NCI-H1417 treated with DMSO at 0.1 percent for 48 hours (cell line): ENCODE data around the gene B3GAT2.
"Not testable (repeated sequence)": the region's sequence is repeated elsewhere in the genome, so short reads cannot be mapped to it uniquely, and the experiment has no call there.

Experiments used
- DNase-seq: peaks from one replicate; lab custom pipeline; 2025; lab: John Stamatoyannopoulos, UW

B3GAT2 gene, protein sequence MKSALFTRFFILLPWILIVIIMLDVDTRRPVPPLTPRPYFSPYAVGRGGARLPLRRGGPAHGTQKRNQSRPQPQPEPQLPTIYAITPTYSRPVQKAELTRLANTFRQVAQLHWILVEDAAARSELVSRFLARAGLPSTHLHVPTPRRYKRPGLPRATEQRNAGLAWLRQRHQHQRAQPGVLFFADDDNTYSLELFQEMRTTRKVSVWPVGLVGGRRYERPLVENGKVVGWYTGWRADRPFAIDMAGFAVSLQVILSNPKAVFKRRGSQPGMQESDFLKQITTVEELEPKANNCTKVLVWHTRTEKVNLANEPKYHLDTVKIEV

DNA sequence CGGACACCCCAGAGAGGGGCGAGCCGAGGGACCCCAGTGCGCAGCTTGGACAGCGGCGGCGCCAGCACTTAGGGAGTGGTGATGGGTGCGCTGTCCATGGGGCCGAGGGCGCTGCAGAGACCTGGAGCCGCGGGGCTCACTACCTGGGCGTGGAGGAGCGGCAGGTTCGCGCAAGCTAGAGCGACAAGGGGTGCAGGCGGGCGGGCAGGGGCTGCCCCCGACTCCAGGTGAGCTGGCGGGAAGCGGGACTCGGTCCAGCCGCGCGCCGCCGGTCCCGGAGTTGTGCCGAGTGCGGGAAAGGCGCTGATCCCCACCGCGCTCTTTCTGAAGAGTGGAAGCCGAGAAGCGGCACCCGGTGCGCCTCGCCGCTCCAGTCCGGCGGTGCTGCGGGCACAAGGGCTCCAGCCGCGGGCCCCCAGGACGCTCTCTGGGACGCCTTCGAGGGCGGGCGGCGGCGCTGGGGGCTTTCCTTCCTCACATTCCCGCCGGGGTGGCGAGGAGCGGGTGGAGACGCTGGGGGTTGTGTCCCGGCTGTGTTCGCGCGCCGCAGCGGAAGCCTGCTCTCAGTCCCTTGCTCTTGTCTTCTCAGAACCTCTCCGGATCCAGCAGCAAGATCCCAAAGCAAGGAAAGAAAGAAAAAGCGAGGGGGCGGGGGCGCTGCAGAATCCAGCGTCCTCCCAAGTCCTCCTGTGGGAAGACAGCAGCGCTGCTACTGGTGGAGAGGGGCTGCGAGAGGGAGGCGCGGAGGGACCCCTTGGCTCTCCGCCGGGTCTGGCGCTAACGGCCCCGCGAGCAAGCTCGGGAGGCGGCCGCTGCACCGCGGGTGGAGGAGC is at the start of gene B3GAT2:
Gene B3GAT2, minus strand, starts transcription at position 610 of the 833 bp plus-strand sequence. CDS start 631 bp downstream, outside the sequence.
- peak; percentile 3 for DNase-seq

DNA sequence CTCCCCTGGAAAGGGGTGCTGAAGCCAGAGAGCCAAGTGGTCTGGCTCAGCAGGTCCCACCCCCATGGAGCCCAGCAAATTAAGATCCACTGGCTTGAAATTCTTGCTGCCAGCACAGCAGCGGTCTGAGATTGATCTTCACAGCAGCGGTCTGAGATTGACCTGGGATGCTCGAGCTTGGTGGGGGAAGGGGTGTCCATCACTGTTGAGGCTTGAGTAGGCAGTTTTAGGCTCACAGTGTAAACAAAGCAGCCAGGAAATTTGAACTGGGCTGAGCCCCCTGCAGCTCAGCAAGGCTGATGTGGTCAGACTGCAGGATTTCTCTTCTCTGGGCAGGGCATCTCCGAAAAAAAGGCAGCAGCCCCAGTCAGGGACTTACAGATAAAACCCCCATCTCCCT is 41.3 kb upstream of the B3GAT2 start:
- DNase-seq, result no peak

DNA sequence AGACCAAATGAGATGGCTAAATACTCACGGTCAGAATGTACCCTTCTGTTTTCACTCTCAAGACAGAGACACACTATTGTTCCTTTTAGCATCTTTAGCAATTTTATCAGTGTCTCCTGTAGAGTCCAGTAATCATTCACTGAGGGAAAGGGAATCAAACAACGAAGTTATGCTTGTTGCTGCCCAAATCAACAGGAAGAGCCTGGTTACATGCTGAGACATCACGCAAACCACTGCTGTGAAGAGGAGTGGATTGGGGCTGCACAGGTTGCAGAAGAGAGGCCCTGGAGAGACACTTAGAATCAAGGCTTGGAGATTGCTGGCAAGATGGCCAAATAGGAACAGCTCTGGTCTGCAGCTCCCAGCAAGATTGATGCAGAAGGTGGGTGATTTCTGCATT is 40.5 kb upstream of the B3GAT2 start:
- DNase-seq, result no peak

DNA sequence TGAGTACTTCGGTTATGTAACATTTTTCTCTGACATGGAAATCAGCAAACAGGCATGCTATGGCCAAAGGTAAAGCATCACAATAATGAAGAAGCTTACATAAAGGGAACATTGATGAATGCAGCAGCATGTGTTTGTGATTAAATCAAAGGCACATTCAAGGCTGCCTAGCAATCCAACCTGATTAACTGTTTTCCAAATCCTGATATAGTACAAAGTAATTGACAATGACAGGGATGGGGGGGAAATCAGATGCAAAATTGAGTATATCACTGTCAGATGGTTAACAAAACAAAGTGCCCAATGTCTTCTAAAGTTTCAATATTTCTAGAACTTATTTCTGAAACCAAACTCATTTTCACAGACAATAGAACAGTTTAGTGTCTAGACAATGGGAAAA is 39.2 kb upstream of the B3GAT2 start:
- no peak for DNase-seq

DNA sequence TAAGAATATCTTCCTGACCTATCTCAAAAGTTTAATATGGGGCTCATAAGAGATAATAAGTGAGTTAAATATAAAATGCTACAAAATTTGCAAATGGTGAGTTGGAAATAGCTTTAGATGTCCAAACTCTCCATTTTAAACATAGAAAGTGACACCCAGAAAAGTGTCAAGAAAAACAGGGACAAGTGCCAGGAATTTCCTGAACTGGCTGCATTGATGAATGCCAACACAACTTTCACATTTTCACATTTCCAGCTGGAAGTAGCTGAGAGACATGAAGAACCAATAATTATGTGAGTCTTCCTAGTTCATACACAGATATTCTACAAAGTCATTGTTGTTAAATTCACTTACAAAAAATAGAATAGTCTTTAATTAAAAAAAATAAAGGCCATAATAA is 38.6 kb upstream of the B3GAT2 start:
- no peak for DNase-seq

DNA sequence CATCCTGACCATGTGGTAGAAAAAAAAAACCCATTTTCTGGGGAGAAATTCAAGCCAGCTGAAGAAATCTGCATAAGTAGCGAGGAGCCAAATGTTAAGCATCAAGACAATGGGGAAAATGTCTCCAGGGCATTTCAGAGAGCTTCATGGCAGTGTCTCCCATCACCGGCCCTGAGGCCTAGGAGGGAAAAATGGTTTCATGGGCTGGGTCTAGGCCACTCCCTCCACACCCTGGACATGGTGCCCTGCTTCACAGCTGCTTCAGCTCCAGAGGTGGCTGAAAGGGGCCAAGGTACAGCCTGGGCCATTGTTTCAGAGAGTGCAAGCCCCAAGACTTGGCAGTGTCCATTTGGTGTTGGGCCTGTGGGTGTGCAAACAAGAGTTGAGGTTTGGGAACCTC is 34.4 kb upstream of the B3GAT2 start:
- no peak for DNase-seq

DNA sequence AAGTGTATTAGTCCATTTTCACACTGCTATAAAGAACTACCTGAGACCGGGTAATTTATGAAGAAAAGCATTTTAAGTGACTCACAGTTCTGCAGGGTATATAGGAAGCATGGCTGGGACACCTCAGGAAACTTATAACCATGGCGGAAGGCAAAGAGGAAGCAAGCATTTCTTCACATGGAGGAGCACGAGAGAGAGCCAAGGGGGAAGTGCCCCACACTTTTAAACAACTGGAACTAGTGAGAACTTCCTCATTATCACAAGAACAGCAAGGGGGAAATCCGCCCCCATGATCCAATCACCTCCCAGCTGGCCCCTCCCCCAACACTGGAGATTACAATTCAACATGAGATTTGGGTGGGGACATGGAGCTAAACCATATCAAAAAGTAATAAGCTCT is 28.3 kb upstream of the B3GAT2 start:
- no peak for DNase-seq

DNA sequence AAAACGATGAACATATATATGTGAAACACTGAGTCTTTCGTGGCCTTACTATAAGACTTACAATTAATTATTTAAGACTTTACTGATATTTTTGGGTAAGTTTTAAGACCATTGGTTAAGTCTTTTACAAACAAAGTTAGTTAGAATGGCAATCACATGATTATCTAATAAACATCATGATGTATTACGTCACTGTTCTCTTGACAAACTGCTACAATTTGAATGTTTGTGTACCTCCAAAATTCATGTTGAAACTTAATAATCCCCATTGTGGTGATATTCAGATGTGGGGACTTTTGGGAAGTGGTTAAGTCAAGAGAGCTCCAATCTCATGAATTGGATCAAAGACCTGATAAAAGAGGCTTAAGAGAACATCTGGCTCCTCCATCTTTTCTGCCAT is 25.9 kb upstream of the B3GAT2 start:
- no peak for DNase-seq

DNA sequence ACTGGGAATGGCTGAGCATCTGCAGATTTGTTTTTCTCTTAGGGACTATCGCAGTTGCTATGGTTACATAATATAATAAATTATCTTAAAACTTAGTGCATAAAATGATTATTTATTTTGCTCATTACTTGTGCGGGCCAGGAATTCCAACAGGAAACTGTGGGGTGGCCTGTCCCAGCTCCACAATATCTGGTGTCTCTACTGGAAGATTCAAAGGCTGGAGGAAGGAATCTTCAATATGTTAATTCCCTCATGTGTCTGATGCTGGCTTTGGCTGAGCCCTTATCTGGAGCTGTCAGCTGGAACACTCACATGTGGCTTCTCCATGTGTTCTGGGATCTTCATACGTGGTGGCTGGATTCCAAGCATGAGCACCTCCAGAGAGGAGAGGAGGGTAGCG is 23.9 kb upstream of the B3GAT2 start:
- no peak for DNase-seq

DNA sequence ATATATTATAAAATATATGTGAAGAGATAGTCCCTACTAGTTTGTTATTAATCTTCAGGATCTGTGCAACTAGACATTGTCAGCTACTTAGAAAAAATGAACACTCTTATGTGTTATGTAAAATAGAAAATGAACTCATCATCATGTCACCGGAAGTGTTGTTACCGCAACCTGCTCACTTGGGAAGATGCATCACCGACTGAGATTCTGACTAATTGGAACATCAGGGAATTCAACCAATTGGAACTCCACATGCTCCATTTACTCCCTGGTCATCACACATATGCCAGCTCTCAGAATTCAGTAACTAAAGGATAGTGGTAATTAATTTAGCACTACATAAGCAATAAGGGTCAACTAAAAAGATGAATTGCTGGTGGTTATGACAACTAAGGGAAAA is 16.7 kb upstream of the B3GAT2 start:
- DNase-seq, result no peak

DNA sequence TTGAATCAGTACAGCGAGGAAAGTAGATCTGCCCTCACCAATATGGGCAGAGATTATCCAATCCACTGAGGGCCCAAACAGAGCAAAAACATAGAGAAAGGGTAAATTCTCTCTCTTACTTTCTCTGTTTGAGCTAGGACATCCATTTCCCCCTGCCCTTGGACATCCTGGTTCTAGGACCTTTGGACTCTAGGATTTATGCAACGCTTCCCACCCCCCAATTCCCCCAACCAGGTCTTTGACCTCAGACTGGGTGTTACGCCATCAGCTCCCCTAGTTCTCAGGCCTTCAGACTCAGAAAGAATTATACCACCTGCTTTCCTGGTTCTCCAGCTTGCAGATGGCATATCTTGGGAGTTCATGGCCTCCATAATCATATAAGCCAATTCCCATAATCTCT is 10.2 kb upstream of the B3GAT2 start:
- no peak for DNase-seq

DNA sequence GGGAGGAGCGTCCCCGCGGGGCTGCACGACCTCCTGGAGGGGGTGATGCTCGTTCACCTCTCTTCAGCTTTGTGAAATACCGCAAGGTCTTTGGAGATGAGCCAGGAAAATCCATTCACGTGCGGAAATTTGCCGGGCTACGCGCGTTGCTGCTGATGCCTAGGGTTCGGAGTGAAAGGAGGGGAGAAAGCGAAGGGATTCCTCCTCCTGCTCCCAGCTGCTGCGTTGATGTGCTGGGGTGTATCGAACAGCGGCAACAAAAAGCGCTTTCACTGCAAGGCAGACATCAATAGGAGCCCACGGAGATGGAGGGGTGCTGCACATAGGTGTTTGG is 391 bp upstream of the B3GAT2 start:
- no peak for DNase-seq

DNA sequence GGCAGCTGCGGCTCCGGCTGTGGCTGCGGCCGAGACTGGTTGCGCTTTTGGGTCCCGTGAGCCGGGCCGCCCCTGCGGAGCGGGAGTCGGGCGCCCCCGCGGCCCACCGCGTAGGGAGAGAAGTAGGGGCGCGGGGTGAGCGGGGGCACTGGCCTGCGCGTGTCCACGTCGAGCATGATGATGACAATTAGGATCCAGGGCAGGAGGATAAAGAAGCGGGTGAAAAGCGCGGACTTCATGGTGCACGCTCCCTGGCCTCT is 739 bp downstream of the B3GAT2 start:
- DNase-seq, result no peak

DNA sequence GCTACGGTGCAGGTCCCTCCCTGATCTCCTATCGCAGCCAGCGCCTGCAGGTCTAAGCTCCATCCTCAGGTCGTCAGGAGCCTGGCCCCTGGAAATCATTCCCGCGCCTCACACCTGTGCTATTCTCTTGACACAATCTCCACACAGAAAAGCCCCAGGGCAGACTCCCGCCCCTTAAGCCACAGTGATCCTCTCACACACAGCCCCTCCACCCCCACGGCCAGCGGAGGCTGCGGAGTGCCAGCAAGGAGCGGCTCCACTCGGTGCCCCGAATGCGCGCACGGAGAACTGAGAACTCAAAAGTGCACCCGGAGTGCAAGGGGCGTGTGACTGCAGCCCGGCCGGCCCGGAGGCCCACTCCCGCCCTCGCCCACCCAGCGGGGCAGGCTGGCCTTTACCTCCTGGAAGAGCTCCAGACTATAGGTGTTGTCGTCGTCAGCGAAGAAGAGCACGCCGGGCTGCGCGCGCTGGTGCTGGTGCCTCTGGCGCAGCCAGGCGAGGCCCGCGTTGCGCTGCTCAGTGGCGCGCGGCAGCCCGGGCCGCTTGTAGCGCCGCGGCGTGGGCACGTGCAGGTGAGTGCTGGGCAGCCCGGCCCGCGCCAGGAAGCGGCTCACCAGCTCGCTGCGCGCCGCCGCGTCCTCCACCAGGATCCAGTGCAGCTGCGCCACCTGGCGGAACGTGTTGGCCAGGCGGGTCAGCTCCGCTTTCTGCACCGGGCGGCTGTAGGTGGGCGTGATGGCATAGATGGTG is 1.2 kb downstream of the B3GAT2 start:
- peak; percentile 56 for DNase-seq

DNA sequence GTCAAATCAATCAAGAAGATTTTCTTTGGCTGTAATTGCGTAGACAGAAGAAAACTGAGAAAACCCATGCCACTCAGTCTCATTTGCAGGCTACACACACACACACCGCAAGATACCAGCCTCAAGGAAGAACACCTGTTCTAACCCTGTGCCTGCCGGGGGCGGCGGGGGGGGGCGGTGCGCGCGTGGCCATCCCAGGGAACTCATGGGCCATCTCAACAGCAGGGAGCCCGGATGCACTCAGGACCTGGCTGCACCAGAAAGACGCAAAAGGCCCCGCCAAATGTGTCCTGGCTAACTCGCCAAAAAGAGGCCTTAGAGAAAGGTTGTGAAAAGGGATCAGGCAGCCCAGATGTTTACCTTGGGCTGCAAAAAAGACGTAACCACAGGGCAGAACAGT is 2.1 kb downstream of the B3GAT2 start:
- DNase-seq, result no peak

DNA sequence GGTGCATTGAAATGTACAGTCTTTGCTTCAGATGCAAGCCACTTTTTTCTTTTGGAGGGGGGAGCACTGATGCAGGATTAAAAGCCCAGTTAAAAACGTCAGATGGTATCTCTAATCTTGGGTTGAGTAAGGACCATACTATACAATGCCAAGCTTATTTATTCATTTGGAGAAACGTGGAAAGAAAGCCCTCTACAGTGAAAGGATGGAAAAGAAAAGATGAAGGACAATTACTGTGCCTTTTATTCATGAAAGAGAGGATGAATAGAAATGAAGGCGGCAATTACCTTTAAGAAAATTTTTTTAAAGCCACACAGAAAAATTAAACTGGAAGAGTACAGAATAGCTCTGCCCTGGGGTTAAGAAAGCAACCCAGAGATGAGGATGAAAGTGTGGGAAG is 2.7 kb downstream of the B3GAT2 start:
- no peak for DNase-seq

DNA sequence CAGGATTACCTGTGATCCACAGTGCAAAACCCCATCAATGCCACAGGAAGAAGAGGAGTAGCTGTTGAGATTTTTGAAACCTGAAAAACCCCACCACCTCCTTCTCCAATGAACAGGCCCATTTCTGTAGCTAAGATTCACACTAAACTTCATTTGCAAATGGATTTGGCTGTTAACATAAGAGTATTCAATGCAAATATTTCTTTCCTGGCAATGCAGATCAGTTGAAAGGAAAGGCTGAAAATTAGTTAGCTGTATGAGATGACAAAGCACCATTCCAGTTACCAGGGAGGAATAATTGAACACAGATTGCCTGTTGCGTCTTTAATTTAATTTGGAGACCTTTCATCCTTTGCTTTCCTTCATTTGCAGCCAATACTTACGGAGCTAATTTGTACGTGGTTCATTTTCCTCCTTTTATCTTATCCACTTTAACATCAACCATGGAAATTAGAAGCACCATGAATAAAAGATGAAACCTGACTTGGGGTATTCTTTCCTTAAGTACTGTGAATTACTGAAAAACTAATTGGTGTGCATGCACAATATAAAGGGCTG is 4.2 kb downstream of the B3GAT2 start:
- no peak for DNase-seq

DNA sequence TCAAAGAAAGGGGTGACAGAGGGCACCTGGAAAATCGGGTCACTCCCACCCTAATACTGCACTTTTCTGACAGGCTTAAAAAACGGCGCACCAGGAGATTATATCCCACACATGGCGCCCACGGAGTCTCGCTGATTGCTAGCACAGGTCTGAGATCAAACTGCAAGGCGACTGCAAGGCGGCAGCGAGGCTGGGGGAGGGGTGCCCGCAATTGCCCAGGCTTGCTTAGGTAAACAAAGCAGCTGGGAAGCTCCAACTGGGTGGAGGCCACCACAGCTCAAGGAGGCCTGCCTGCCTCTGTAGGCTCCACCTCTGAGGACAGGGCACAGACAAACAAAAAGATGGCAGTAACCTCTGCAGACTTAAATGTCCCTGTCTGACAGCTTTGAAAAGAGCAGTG is 12.5 kb downstream of the B3GAT2 start:
- DNase-seq, result not testable (repeated sequence)

DNA sequence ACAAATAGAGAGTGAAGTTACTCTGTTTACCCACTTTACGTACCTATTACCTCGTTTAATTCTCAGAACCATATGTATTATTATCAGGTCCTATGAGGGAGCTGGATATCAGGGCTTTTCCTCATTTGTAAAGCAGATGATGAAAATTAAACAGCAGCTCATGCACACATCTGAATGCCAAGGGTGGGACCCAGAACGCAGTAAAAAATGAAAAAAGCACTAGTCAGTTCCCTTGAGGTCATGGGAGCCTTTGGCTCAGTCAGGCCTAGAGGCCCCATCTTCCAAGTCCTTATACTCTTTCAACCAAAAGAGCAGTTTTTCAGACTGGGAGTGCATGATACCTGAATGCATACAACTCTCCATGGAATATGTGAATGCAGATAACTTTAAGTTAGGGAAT is 23.0 kb downstream of the B3GAT2 start:
- DNase-seq, result no peak

DNA sequence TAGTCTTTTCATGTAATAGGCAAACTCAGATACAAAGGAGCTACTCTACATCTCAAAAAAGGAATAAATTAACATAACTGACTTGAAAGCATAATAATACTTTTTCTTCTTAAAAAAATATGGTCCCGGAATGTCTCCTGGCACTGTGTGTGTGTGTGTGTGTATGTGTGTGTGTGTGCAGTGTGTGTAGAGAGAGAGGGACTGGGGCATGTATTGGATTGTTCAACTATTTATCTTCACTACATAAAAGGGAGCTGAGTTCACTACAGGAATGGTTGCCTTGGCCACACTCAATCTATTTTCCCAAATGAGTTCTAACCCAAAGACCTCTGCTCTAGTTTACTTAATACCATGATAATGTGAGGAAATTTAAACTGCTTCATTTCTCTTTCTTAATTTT is 51.1 kb downstream of the B3GAT2 start:
- DNase-seq, result no peak

DNA sequence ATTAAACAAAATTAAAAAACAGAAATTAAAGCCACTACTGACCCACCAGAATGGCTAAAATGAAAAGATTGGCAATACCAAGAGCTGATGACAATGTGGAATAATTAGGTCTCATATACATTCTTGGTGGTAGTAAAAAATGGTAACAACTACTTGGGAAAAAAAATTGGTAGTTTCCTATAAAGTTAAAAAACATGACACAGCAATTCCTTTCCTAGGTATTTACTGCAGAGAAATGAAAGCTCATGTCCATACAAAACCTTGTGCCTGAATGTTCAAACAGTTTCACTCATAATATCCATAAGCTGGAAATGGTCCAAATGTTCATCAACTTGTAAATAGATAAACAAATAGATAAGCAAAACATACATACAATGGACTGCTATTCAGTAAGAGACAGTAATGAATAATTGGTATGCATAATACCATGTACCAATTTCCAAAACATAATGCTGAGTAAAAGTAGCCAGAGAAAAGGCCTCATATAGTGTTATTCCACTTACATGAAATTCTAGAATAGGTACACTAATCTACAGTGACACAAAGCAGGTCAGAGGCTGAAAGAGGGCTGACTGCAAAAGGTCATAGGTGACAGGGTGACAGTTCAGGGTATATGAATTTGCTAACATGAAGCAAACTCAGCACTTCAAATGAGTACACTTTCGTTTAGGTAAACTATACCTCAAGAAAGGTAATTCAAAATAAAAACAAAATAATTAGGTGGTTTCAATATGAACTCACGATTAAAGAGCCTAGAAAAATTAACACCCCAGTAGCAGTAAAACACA is 53.0 kb downstream of the B3GAT2 start:
- DNase-seq, result no peak

DNA sequence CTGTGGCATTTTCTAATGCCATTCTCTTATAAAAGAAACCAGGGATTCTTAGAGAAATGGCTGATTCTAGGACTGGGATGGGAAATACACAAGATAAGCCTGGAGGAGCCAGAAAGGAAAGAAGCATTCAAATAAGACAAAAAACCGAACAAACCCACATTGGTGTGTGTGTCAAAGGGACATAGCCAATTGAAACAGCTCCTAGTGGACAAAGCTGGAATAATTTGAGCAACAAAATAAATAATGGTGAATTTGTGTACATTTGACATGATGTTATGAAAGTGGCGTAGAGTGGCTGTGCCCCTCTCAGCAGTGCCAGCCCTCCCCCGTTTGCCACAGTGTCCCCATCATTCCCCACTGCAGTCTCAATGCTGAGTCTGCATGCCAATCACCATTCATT is 55.5 kb downstream of the B3GAT2 start:
- DNase-seq, result no peak
